HUES48 (cell line): Measurements from ENCODE around the gene COX6B1.

Source experiments
- H3K27ac ChIP-seq: one replicate; pipeline ENCODE4 v1.7.0; 2013; ENCODE audit warnings: low read depth, low read length, inconsistent platforms
- H3K27me3 ChIP-seq: 2 replicates; pipeline ENCODE4 v1.6.1; 2013; ENCODE audit warnings: mild to moderate bottlenecking, low read length; ENCODE audit not compliant: control insufficient read depth, insufficient read depth
- H3K36me3 ChIP-seq: 2 replicates; pipeline ENCODE4 v1.6.1; 2013; ENCODE audit warnings: low read length; ENCODE audit not compliant: control insufficient read depth, insufficient read depth
- H3K4me1 ChIP-seq: 2 replicates; pipeline ENCODE4 v1.6.1; 2013; ENCODE audit warnings: mild to moderate bottlenecking, low read length; ENCODE audit not compliant: control insufficient read depth, insufficient read depth
- H3K4me3 ChIP-seq: 2 replicates; pipeline ENCODE4 v1.5.1; 2013; ENCODE audit warnings: mild to moderate bottlenecking, low read depth, low read length
- H3K9ac ChIP-seq: 2 replicates; pipeline ENCODE4 v1.6.1; 2013; ENCODE audit warnings: mild to moderate bottlenecking, low read depth, low read length, moderate library complexity
- H3K9me3 ChIP-seq: 2 replicates; pipeline ENCODE4 v1.6.1; 2013; ENCODE audit warnings: low read length; ENCODE audit not compliant: control insufficient read depth, insufficient read depth

The COX6B1 gene

GRCh38 chr19:35693835-35694599 is 45.9 kb downstream of the COX6B1 start:
- Histone ChIP-seq H3K4me3 (no peak overlapping the region), H3K27ac (no peak overlapping the region), H3K9ac (no peak overlapping the region), H3K27me3 (no peaks in the 10 kb centered on the region), H3K9me3 (no peaks in the 10 kb centered on the region), H3K36me3 (no peaks in the 10 kb centered on the region), H3K4me1 (no peaks in the 10 kb centered on the region)

- no peaks in the 10 kb centered on the region for H3K36me3 ChIP-seq
- no peaks in the 10 kb centered on the region for H3K4me1 ChIP-seq
- no peak overlapping the region for H3K4me3 ChIP-seq
- no peaks in the 10 kb centered on the region for H3K27me3 ChIP-seq
- H3K9me3 ChIP-seq: no peaks in the 10 kb centered on the region
- H3K9ac ChIP-seq: no peak overlapping the region
- no peak overlapping the region for H3K27ac ChIP-seq
These were observed 47.8 kb downstream of the COX6B1 start for GRCh38 chr19:35695895-35696422.

GRCh38 chr19:35696835-35697234 is 48.7 kb downstream of the COX6B1 start:
- no peaks in the 10 kb centered on the region for H3K27me3 ChIP-seq
- H3K9me3 ChIP-seq: no peaks in the 10 kb centered on the region
- no peaks in the 10 kb centered on the region for H3K4me1 ChIP-seq
- no peak overlapping the region for H3K9ac ChIP-seq
- H3K4me3 ChIP-seq: no peak overlapping the region
- H3K36me3 ChIP-seq: no peaks in the 10 kb centered on the region
- no peak overlapping the region for H3K27ac ChIP-seq

- H3K9me3 ChIP-seq: no peaks in the 10 kb centered on the region
- no peak overlapping the region for H3K9ac ChIP-seq
- H3K27ac ChIP-seq: peak overlapping the region; percentile 28
- H3K27me3 ChIP-seq: peaks cover 19% of the 10 kb centered on the region
- H3K4me1 ChIP-seq: 0 out of 2 replicates have a peak, but pooled peaks cover 3% of the 10 kb centered on the region
- peak overlapping the region; percentile 75 for H3K4me3 ChIP-seq
- no peaks in the 10 kb centered on the region for H3K36me3 ChIP-seq
These were observed 54.3 kb downstream of the COX6B1 start for GRCh38 chr19:35702223-35703012.

- no peaks in the 10 kb centered on the region for H3K36me3 ChIP-seq
- H3K9me3 ChIP-seq: no peaks in the 10 kb centered on the region
- H3K4me3 ChIP-seq: no peak overlapping the region
- 0 out of 2 replicates have a peak, but pooled peaks cover 3% of the 10 kb centered on the region for H3K4me1 ChIP-seq
- no peak overlapping the region for H3K9ac ChIP-seq
- H3K27ac ChIP-seq: no peak overlapping the region
- H3K27me3 ChIP-seq: peaks cover 19% of the 10 kb centered on the region
These were observed 55.2 kb downstream of the COX6B1 start for GRCh38 chr19:35703343-35703742.

- Histone ChIP-seq H3K4me1 (0 out of 2 replicates have a peak, but pooled peaks cover 3% of the 10 kb centered on the region), H3K27me3 (peaks cover 19% of the 10 kb centered on the region), H3K4me3 (no peak within 1 kb of the TSS), H3K9ac (no peak within 1 kb of the TSS), H3K9me3 (no peaks in the 10 kb centered on the region), H3K36me3 (no peaks in the 10 kb centered on the region), H3K27ac (no peak within 1 kb of the TSS)
These were observed 56.1 kb downstream of the COX6B1 start, which contains the start of gene ZBTB32 for GRCh38 chr19:35704218-35704617. ZBTB32 (plus strand) TSS chr19:35704558; CDS start chr19:35714627, 10,069 bp downstream.
